ENCODE results near the gene KDM1B.

Gene KDM1B

GRCh38 chr6:18141805-18142590, 13.2 kb upstream of the KDM1B start:
- ATAC-seq = no peak
- TF ChIP-seq ZNF70 (CRISPR knock-in tag; IDR thresholded peaks at IDR 0.05) (no peak), ISL1 (CRISPR knock-in tag; IDR thresholded peaks at IDR 0.05) (no peak), CSDC2 (CRISPR knock-in tag; IDR thresholded peaks at IDR 0.05) (no peak), ZC3H10 (CRISPR knock-in tag; IDR thresholded peaks at IDR 0.05) (no peak), PATZ1 (CRISPR knock-in tag; IDR thresholded peaks at IDR 0.05; ENCODE audit: borderline replicate concordance) (no peak), POU6F1 (CRISPR knock-in tag; IDR thresholded peaks at IDR 0.05; ENCODE audit: borderline replicate concordance, low read depth) (no peak), ZNF565 (CRISPR knock-in tag; conservative IDR thresholded peaks at IDR 0.05; ENCODE audit: low read depth) (no peak), ESRRG (CRISPR knock-in tag; IDR thresholded peaks at IDR 0.05) (no peak), BACH2 (CRISPR knock-in tag; IDR thresholded peaks at IDR 0.05; ENCODE audit: borderline replicate concordance) (no peak), TOX (CRISPR knock-in tag; IDR thresholded peaks at IDR 0.05; ENCODE audit: borderline replicate concordance) (no peak), ZFP3 (CRISPR knock-in tag; IDR thresholded peaks at IDR 0.05) (no peak), ARNTL (CRISPR knock-in tag; IDR thresholded peaks at IDR 0.05; ENCODE audit: borderline replicate concordance, low read depth) (no peak), TCF4 (CRISPR knock-in tag; IDR thresholded peaks at IDR 0.05; ENCODE audit: borderline replicate concordance) (no peak), ZFP30 (CRISPR knock-in tag; IDR thresholded peaks at IDR 0.05) (no peak), PPARA (CRISPR knock-in tag; IDR thresholded peaks at IDR 0.05; ENCODE audit: borderline replicate concordance) (no peak), OSR1 (CRISPR knock-in tag; IDR thresholded peaks at IDR 0.05) (no peak), CREB5 (CRISPR knock-in tag; IDR thresholded peaks at IDR 0.05; ENCODE audit: low read depth) (no peak)
- TF ChIP-seq, protein P1, sequence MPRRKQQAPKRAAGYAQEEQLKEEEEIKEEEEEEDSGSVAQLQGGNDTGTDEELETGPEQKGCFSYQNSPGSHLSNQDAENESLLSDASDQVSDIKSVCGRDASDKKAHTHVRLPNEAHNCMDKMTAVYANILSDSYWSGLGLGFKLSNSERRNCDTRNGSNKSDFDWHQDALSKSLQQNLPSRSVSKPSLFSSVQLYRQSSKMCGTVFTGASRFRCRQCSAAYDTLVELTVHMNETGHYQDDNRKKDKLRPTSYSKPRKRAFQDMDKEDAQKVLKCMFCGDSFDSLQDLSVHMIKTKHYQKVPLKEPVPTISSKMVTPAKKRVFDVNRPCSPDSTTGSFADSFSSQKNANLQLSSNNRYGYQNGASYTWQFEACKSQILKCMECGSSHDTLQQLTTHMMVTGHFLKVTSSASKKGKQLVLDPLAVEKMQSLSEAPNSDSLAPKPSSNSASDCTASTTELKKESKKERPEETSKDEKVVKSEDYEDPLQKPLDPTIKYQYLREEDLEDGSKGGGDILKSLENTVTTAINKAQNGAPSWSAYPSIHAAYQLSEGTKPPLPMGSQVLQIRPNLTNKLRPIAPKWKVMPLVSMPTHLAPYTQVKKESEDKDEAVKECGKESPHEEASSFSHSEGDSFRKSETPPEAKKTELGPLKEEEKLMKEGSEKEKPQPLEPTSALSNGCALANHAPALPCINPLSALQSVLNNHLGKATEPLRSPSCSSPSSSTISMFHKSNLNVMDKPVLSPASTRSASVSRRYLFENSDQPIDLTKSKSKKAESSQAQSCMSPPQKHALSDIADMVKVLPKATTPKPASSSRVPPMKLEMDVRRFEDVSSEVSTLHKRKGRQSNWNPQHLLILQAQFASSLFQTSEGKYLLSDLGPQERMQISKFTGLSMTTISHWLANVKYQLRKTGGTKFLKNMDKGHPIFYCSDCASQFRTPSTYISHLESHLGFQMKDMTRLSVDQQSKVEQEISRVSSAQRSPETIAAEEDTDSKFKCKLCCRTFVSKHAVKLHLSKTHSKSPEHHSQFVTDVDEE (CRISPR knock-in tag; IDR thresholded peaks at IDR 0.05) = no peak
- TF ChIP-seq, protein P2, sequence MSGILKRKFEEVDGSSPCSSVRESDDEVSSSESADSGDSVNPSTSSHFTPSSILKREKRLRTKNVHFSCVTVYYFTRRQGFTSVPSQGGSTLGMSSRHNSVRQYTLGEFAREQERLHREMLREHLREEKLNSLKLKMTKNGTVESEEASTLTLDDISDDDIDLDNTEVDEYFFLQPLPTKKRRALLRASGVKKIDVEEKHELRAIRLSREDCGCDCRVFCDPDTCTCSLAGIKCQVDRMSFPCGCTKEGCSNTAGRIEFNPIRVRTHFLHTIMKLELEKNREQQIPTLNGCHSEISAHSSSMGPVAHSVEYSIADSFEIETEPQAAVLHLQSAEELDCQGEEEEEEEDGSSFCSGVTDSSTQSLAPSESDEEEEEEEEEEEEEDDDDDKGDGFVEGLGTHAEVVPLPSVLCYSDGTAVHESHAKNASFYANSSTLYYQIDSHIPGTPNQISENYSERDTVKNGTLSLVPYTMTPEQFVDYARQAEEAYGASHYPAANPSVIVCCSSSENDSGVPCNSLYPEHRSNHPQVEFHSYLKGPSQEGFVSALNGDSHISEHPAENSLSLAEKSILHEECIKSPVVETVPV (CRISPR knock-in tag; IDR thresholded peaks at IDR 0.05) = no peak

GRCh38 chr6:18142591-18142861, 12.7 kb upstream of the KDM1B start:
- no peak for ATAC-seq
- no peak for TF ChIP-seq ZFP30 (CRISPR knock-in tag; IDR thresholded peaks at IDR 0.05)
- TF ChIP-seq GLIS3 (CRISPR knock-in tag; IDR thresholded peaks at IDR 0.05) = no peak
- TF ChIP-seq PPARA (CRISPR knock-in tag; IDR thresholded peaks at IDR 0.05; ENCODE audit: borderline replicate concordance) = no peak
- no peak for TF ChIP-seq ZFP3 (CRISPR knock-in tag; IDR thresholded peaks at IDR 0.05)
- no peak for TF ChIP-seq ZNF70 (CRISPR knock-in tag; IDR thresholded peaks at IDR 0.05)
- no peak for TF ChIP-seq ZC3H10 (CRISPR knock-in tag; IDR thresholded peaks at IDR 0.05)
- no peak for TF ChIP-seq ARNTL (CRISPR knock-in tag; IDR thresholded peaks at IDR 0.05; ENCODE audit: borderline replicate concordance, low read depth)
- no peak for TF ChIP-seq CREB5 (CRISPR knock-in tag; IDR thresholded peaks at IDR 0.05; ENCODE audit: low read depth)
- TF ChIP-seq TOX (CRISPR knock-in tag; IDR thresholded peaks at IDR 0.05; ENCODE audit: borderline replicate concordance) = no peak
